ENCODE results near the gene TXN2.
"Not testable (repeated sequence)": the region's sequence is repeated elsewhere in the genome, so short reads cannot be mapped to it uniquely, and the experiment has no call there.

Gene TXN2

GRCh38 chr22:36455571-36456463 is 25.6 kb downstream of the TXN2 start:
- DNase-seq (ENCODE audit: low read depth): no peak

- DNase-seq (ENCODE audit: low read depth): peak; percentile 91
These were observed 26.4 kb downstream of the TXN2 start for GRCh38 chr22:36454916-36455570.

- no peak for DNase-seq (ENCODE audit: low read depth)
These were observed 27.5 kb downstream of the TXN2 start for GRCh38 chr22:36453855-36454378.

- DNase-seq (ENCODE audit: low read depth): not testable (repeated sequence)
These were observed 28.3 kb downstream of the TXN2 start for GRCh38 chr22:36452978-36453607.

- no peak for DNase-seq (ENCODE audit: low read depth)
These were observed 29.0 kb downstream of the TXN2 start for GRCh38 chr22:36452250-36452977.

GRCh38 chr22:36450923-36451322 is 30.5 kb downstream of the TXN2 start:
- not testable (repeated sequence) for DNase-seq (ENCODE audit: low read depth)

GRCh38 chr22:36449596-36450175 is 31.8 kb downstream of the TXN2 start:
- DNase-seq (ENCODE audit: low read depth): no peak

GRCh38 chr22:36447632-36448031 is 33.8 kb downstream of the TXN2 start:
- DNase-seq (ENCODE audit: low read depth): no peak

- no peak for DNase-seq (ENCODE audit: low read depth)
These were observed 36.2 kb downstream of the TXN2 start for GRCh38 chr22:36445158-36445668.

- no peak for DNase-seq (ENCODE audit: low read depth)
These were observed 38.2 kb downstream of the TXN2 start for GRCh38 chr22:36443198-36443770.

- DNase-seq (ENCODE audit: low read depth): no peak
These were observed 38.8 kb downstream of the TXN2 start for GRCh38 chr22:36442506-36443197.

- DNase-seq (ENCODE audit: low read depth): no peak
These were observed 40.9 kb downstream of the TXN2 start for GRCh38 chr22:36440429-36441002.

GRCh38 chr22:36439481-36440271 is 41.8 kb downstream of the TXN2 start:
- DNase-seq (ENCODE audit: low read depth): no peak

- peak; percentile 36 for DNase-seq (ENCODE audit: low read depth)
These were observed 45.7 kb downstream of the TXN2 start for GRCh38 chr22:36435516-36436415.

- DNase-seq (ENCODE audit: low read depth): no peak
These were observed 47.9 kb downstream of the TXN2 start for GRCh38 chr22:36433318-36434231.

- DNase-seq (ENCODE audit: low read depth): no peak
These were observed 48.7 kb downstream of the TXN2 start for GRCh38 chr22:36432592-36433317.

Data from activated T-helper 1 cell treated with Interleukin-2 at 50 U/mL for 16 hours (primary cell).